Iris pigment epithelial cell (primary cell): Measurements from ENCODE around the gene TTL.

ENCODE experiments used
- DNase-seq: peaks from one replicate; pipeline ENCODE4 v3.0.0-alpha.2; 2011; ENCODE audit warnings: low read depth

TTL gene

DNA sequence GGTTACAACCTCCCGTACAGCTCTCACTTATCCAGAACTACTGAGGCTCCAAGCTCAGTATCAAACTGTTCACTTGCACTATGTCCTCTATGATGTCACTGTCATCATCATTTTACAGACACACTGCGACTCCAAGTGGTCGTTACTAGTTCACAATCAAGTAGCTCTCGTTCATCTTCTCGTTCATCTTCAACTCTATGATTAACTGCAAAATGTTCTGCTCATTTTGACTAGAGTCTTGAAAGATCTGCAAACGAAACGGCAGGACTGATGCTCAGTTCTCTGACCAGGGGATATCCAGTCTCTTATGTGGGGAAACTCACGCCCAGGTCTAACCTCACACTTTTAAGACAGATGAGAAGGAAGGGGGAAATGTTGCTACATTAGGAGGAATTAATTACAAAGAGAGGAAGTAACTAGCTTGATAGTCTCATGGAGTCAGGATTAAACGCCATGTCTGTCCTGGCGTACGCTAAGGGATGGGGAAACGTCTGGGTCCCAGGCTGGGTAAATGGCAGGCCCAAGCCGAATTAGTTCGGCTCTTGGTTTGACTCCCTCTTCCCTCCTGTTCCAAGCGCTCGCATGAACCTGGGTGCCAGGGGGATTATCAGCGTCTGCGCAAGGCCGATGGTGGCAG, 101.7 kb downstream of the TTL start:
- no peak for DNase-seq

DNA sequence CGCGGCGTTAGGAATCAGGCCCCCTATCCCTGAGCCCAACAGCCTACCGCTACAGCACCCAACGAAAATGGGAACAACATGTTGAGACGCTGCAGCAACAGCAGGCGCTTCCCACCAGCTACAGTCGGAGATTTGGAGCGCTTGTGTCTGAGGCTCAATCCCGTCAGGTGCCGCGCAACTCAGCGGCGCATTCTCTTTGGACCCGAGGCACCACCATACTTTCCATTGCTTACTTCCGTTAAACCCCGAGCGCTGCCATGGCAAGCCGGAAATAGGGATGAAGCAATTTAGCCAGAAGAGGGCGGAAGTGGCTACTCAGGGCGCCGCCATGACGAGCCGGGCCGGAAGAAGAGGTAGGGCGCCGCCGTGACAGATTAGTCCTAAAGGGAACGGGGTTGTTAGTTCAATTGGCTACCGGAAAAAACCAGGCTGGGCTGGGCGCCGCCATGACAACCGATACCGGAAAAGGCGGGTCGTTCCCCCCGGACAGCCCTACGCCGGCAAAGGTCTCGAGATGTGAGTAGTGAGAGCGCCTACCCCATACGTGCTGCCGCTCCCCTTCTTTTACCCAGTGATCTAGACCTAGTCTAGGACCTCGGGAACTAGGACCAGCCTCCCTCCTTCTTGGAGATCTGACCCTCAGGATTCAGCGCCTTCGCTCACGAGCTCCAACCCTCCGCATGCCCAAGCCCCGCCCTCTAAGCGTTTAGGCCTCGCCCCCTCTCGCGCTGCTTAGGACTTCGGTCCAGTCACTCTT, 102.4 kb downstream of the TTL start, which contains the start of gene CHCHD5:
TSS of gene CHCHD5 (plus strand) at position 476 of the 757 bp plus-strand sequence. CDS start at position 515, 39 bp downstream.
- DNase-seq = peak; percentile 98

DNA sequence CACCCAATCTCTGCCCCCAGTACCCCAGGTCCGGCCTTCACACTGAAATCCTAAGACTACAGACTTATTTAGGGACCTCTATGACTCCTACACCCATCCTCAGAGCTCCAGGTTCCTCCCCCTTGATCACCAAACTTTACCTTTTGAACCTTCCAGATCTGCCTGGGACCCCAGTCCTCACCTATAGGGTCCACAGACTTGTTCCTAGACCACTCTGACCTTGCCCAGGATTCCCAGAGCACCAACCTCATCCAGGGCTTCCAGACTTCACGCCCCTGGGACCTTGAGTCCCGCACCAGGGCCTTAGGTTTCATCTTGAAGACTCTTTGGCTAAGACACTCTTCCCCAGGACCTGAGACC, 102.9 kb downstream of the TTL start:
- no peak for DNase-seq

DNA sequence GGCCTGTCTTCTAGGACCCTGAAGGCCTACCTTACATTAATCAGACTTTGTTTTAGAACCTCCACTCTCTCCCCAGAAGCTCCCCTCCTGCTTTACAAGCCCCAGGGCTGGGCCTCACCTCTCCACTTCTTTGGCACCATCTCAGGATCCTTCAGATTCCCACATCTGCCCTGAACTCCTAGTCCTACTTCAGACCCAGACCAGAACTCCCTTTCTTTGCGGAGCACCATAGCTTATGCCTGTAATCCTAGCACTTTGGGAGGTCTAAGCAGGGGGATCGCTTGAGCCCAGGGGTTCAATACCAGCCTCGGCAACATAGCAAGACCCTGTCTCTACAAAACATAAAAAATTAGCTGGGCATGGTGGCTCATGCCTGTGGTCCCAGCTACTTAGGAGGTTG, 103.4 kb downstream of the TTL start:
- DNase-seq = no peak

DNA sequence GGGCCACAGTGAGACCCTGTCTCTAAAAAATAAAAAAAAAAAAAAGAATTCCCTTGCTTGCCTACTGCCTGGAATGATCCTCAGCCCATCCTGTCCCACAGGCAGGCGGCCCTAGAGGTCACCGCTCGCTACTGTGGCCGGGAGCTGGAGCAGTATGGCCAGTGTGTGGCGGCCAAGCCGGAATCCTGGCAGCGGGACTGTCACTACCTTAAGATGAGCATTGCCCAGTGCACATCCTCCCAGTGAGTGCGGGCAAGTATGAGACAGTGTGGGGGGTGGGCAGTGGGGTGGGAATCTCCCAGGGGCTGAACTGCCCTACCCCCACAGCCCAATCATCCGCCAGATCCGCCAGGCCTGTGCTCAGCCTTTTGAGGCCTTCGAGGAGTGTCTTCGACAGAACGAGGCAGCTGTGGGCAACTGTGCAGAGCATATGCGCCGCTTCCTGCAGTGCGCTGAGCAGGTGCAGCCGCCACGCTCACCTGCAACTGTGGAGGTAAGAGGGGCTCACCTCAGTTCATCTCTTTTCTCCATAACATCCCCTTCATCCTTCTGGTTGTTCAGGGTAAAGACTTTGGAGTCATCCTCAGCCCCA, 104.0 kb downstream of the TTL start:
- DNase-seq = no peak

DNA sequence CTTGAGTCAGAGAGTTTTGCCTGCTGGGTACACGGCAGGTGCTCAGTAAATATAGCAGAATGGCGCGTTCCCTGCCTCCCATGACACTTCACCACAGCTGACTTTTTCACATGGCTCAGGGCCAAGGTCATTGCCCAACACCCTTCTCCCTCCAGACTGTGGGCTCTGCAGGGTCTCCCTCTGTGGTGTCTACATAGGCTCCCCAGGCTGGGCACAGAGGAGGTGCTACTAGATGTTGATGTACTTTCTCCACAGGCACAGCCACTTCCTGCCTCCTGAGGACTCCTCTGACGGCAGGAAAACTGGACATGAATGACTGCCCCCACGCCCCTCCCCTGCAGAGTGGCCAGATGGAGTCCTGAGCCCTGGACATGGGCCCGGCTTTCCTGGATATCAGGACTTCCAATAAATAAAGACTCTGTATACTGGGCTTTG, 106.7 kb downstream of the TTL start:
- no peak for DNase-seq
